HepG2 (cell line): ENCODE results near the gene TIPRL. TPM values are rescaled to one million over a fixed set of nuclear protein-coding genes. Genes with fewer than 3 reads are reported as not detected.
A peak's percentile ranks its signal among the peaks of the same experiment; 100 is the strongest.

ENCODE experiments used
- HMG20B ChIP-seq: conservative IDR thresholded peaks from 2 replicates; pipeline ENCODE4 v1.6.1; 2016; ENCODE audit warnings: missing genetic modification reagents, missing compliant biosample characterization
- MED1 ChIP-seq: sonication (generic); formaldehyde crosslinking; IDR thresholded peaks from 2 replicates; pipeline ENCODE4 v1.4.0; 2020; ENCODE audit warnings: missing genetic modification reagents
- NR1H2 ChIP-seq: sonication (generic); formaldehyde crosslinking; IDR thresholded peaks from 2 replicates; pipeline ENCODE4 v1.8.1; 2022; ENCODE audit warnings: low read depth, missing genetic modification reagents, borderline replicate concordance
- PCBP2 ChIP-seq: fragments of 200-400 bp; formaldehyde crosslinking; optimal IDR thresholded peaks from 2 replicates; pipeline ENCODE3; 2018; ENCODE audit warnings: low read length, low read depth; ENCODE audit not compliant: poor library complexity, severe bottlenecking
- SMARCE1 ChIP-seq: fragments of 450-650 bp; IDR thresholded peaks from 2 replicates; pipeline ENCODE4 v1.6.1; 2017; ENCODE audit warnings: borderline replicate concordance
- ZBTB4 ChIP-seq: sonication (generic); formaldehyde crosslinking; IDR thresholded peaks from 2 replicates; pipeline ENCODE4 v1.4.0; 2020; ENCODE audit warnings: missing genetic modification reagents, mild to moderate bottlenecking, borderline replicate concordance
- ZNF652 ChIP-seq: IDR thresholded peaks from 2 replicates; pipeline ENCODE4 v1.6.1; 2016; ENCODE audit warnings: low read depth, borderline replicate concordance
- ZNF879 ChIP-seq: sonication (generic); formaldehyde crosslinking; IDR thresholded peaks from 2 replicates; pipeline ENCODE4 v1.8.1; 2023; ENCODE audit warnings: missing genetic modification reagents
- polyA plus RNA-seq, 8 experiments: library from polyadenylated mRNA; depleted of rRNA in 3 of 8; stranded (reverse) in 7 of 8; unstranded in 1 of 8; fragments of >200 nt; fragmentation: Illumina TruSeq in 4 of 8; extraction: Trizol in 4 of 8; gene quantifications; 2 replicates each; pipeline versions ENCODE4 v1.2.1 to v1.2.3, GENCODE V29; 2011 to 2016; ENCODE audit warnings: low read depth in 4 of 8, missing spikeins in 1 of 8, mixed read lengths in 1 of 8; ENCODE audit not compliant: insufficient read depth in 1 of 8
- total RNA-seq, 5 experiments: library from RNA; depleted of rRNA; stranded (reverse); fragments of >200 nt; fragmentation: Illumina TruSeq; extraction: Trizol; gene quantifications; 2 replicates each; pipeline ENCODE4 v1.2.3, GENCODE V29; 2016; ENCODE audit warnings: low read depth in 1 of 5
- TF ChIP-seq, protein P1 (sequence below): sonication (generic); formaldehyde crosslinking; IDR thresholded peaks from 2 replicates; pipeline ENCODE4 v1.9.0; 2021; ENCODE audit warnings: missing genetic modification reagents, borderline replicate concordance
- TF ChIP-seq, protein P2 (sequence below): sonication (generic); formaldehyde crosslinking; IDR thresholded peaks from 2 replicates; pipeline ENCODE4 v1.8.1; 2023; ENCODE audit warnings: mild to moderate bottlenecking, missing genetic modification reagents, borderline replicate concordance

TIPRL gene
- total and polyA plus RNA-seq, 2 of the 13 experiments (the other 11 are each of a cell fraction or from before 2014, with no cell fraction given) = 10.1 to 22.8 TPM

GRCh38 chr1:168179438-168180147 is 831 bp downstream of the TIPRL start (continued):
- TF ChIP-seq ZBTB4 = no peak
- 0 out of 2 replicates have a peak, but pooled peaks have one; percentile 35 for TF ChIP-seq ZNF652 (CRISPR knock-in tag)
- TF ChIP-seq SMARCE1 = no peak
- no peak for TF ChIP-seq PCBP2
- no peak for TF ChIP-seq NR1H2
- TF ChIP-seq, protein P1, sequence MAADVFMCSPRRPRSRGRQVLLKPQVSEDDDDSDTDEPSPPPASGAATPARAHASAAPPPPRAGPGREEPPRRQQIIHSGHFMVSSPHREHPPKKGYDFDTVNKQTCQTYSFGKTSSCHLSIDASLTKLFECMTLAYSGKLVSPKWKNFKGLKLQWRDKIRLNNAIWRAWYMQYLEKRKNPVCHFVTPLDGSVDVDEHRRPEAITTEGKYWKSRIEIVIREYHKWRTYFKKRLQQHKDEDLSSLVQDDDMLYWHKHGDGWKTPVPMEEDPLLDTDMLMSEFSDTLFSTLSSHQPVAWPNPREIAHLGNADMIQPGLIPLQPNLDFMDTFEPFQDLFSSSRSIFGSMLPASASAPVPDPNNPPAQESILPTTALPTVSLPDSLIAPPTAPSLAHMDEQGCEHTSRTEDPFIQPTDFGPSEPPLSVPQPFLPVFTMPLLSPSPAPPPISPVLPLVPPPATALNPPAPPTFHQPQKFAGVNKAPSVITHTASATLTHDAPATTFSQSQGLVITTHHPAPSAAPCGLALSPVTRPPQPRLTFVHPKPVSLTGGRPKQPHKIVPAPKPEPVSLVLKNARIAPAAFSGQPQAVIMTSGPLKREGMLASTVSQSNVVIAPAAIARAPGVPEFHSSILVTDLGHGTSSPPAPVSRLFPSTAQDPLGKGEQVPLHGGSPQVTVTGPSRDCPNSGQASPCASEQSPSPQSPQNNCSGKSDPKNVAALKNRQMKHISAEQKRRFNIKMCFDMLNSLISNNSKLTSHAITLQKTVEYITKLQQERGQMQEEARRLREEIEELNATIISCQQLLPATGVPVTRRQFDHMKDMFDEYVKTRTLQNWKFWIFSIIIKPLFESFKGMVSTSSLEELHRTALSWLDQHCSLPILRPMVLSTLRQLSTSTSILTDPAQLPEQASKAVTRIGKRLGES (CRISPR knock-in tag) = no peak
- TF ChIP-seq HMG20B (CRISPR knock-in tag) = no peak
- TF ChIP-seq MED1 (CRISPR knock-in tag) = 0 out of 2 replicates have a peak, but pooled peaks have one; percentile 3
- no peak for TF ChIP-seq ZNF879 (CRISPR knock-in tag)
- TF ChIP-seq, protein P2, sequence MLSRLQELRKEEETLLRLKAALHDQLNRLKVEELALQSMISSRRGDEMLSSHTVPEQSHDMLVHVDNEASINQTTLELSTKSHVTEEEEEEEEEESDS (CRISPR knock-in tag) = no peak
- TF ChIP-seq, all 625 proteins: peak for 13
